CD4-positive, alpha-beta T cell (primary cell): ENCODE data around the gene FXR2. TPM values are rescaled to one million over a fixed set of nuclear protein-coding genes. Genes with fewer than 3 reads are reported as not detected.
"Not testable (repeated sequence)": the region's sequence is repeated elsewhere in the genome, so short reads cannot be mapped to it uniquely, and the experiment has no call there.

Source experiments
- ATAC-seq: fragments of 200-7000 bp; cut with Tn5 transposase; one replicate; pipeline ENCODE4 v1.10.0; 2022; ENCODE audit warnings: mild to moderate bottlenecking; ENCODE audit not compliant: poor library complexity
- CTCF ChIA-PET: fragments of 350-600 bp; sonication (Branson Sonifier 250); formaldehyde crosslinking; loops from one replicate; lab custom pipeline; 2021; ENCODE audit warnings: antibody characterized with exemption, inconsistent platforms; lab: Charles Lee
- POLR2A ChIA-PET: fragments of 350-600 bp; sonication (Branson Sonifier 250); formaldehyde crosslinking; loops from one replicate; lab custom pipeline; 2021; ENCODE audit warnings: antibody characterized with exemption, inconsistent platforms; lab: Charles Lee
- DNase-seq, 14 experiments: peaks; one replicate each; pipeline ENCODE4 v3.0.0-alpha.2; 2013 to 2020; ENCODE audit warnings: mixed read lengths in 2 of 14
- H3K27ac ChIP-seq, 2 donors: one replicate each; pipeline versions ENCODE4 v1.5.1 to v1.7.0; 2013; ENCODE audit warnings: low read length in 2 of 2, low read depth in 1 of 2, mild to moderate bottlenecking in 1 of 2
- H3K27me3 ChIP-seq, 2 experiments: 1 replicate in 1 of 2; 2 replicates in 1 of 2; pipeline versions ENCODE4 v1.6.1 to v1.7.0; 2013; ENCODE audit warnings: low read length in 2 of 2, control low read depth in 1 of 2, mild to moderate bottlenecking in 1 of 2, moderate library complexity in 1 of 2; ENCODE audit not compliant: insufficient read depth in 2 of 2, control insufficient read depth in 1 of 2
- H3K36me3 ChIP-seq: one replicate; pipeline ENCODE4 v1.6.1; 2013; ENCODE audit warnings: low read length, control low read depth; ENCODE audit not compliant: insufficient read depth
- H3K4me1 ChIP-seq: one replicate; pipeline ENCODE4 v1.6.1; 2013; ENCODE audit warnings: low read length, control low read depth; ENCODE audit not compliant: insufficient read depth
- H3K4me3 ChIP-seq: one replicate; pipeline ENCODE4 v1.5.1; 2013; ENCODE audit warnings: mild to moderate bottlenecking, low read length, moderate library complexity
- H3K9me3 ChIP-seq, 2 experiments: 1 replicate in 1 of 2; 2 replicates in 1 of 2; pipeline versions ENCODE4 v1.6.1 to v1.7.0; 2013; ENCODE audit warnings: low read length in 2 of 2, mild to moderate bottlenecking in 2 of 2, control low read depth in 1 of 2, moderate library complexity in 1 of 2; ENCODE audit not compliant: control insufficient read depth in 1 of 2, insufficient read depth in 1 of 2
- H3K27ac Mint-ChIP-seq: one replicate; pipeline ENCODE4 v1.8.0; 2020; ENCODE audit warnings: mixed read lengths
- H3K27me3 Mint-ChIP-seq: one replicate; pipeline ENCODE4 v1.8.0; 2021; ENCODE audit warnings: mixed read lengths
- H3K36me3 Mint-ChIP-seq: one replicate; pipeline ENCODE4 v1.8.0; 2021; ENCODE audit warnings: low read depth, mixed read lengths
- H3K4me1 Mint-ChIP-seq: one replicate; pipeline ENCODE4 v1.8.0; 2021; ENCODE audit warnings: low read depth, mixed read lengths
- H3K4me3 Mint-ChIP-seq: one replicate; pipeline ENCODE4 v1.8.0; 2020; ENCODE audit warnings: mild to moderate bottlenecking, mixed read lengths
- H3K9me3 Mint-ChIP-seq: one replicate; pipeline ENCODE4 v1.8.0; 2020; ENCODE audit warnings: mixed read lengths
- intact Hi-C, 2 experiments: fragments of 100-400 bp; cut with DNase I in 1 of 2; cut with micrococcal nuclease in 1 of 2; formaldehyde crosslinking; loops; one replicate each; pipeline versions ENCODE4 v1.15.1 to v1.9.0; 2023 to 2025; cut with DNase I, micrococcal nuclease
- total RNA-seq, 174 experiments: library from RNA in 2 of 174; stranded (reverse) in 2 of 174; gene quantifications; one replicate each; pipeline ENCODE4 v1.2.3 and lab custom pipeline; 2021 to 2026
- TF ChIP-seq, protein P1 (sequence below): fragments of 200-600 bp; IDR thresholded peaks from one replicate; pipeline ENCODE4 v1.8.0; 2022; ENCODE audit warnings: antibody characterized with exemption, mild to moderate bottlenecking

The FXR2 gene
- total RNA-seq, 2 experiments from 2014 or later, result 20.6 to 22.5 TPM

DNA sequence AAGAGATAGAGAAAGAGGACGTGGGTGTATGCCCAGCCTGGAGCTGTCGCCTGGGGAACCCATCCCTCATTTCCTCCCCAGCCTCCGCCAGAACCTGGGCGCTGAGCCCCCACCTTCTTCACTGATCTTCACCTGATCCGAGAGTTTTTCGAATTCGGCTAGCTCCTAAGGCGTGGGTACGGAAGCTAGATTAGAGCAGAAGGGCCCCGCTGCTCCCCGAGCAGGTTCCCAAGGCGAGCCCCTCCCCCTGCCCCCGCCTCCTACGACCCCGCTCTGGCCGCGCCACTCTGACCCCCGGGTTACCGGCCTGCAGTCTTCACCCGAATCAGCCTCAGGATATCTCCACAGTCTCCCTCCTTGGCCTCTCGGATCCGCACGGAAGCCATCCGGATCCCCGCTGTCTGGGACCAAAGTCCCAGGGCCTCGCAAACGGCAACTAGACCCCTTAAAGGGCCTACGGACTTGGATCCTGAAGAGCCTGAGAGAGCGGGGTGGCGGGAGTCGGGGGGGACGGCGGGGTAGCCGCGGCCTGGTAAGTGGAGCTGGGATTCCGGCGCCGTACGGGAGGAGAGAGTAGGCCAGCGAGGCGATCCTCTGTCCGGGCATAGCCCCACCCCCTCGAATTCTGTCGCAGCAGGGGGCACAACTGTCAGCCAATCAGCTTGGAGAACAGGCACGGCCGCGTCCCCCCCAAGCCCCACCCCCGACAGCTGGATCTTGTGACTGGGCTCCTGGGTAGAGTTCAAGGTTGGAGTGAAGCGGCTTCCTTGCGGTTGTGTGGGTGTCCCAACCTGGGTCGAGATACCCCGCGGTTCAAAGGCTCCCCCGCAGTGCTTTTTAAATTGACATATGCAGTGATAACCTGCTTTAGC is 12.8 kb upstream of the FXR2 start, which contains the start of gene SAT2:
SAT2 (minus strand) TSS at position 572 of the 872 bp plus-strand sequence; CDS start at position 386, 186 bp downstream.
- peak within 1 kb of the TSS; percentile 67 to 72 for H3K27ac ChIP-seq
- Mint-ChIP-seq H3K27me3 (no peaks in the 10 kb centered on the region), H3K4me3 (peak within 1 kb of the TSS; percentile 95), H3K4me1 (peaks cover 20% of the 10 kb centered on the region), H3K9me3 (no peaks in the 10 kb centered on the region), H3K36me3 (peaks cover 13% of the 10 kb centered on the region), H3K27ac (peak within 1 kb of the TSS; percentile 82)
- peak within 1 kb of the TSS; percentile 95 for H3K4me3 ChIP-seq
- TF ChIP-seq, protein P1, sequence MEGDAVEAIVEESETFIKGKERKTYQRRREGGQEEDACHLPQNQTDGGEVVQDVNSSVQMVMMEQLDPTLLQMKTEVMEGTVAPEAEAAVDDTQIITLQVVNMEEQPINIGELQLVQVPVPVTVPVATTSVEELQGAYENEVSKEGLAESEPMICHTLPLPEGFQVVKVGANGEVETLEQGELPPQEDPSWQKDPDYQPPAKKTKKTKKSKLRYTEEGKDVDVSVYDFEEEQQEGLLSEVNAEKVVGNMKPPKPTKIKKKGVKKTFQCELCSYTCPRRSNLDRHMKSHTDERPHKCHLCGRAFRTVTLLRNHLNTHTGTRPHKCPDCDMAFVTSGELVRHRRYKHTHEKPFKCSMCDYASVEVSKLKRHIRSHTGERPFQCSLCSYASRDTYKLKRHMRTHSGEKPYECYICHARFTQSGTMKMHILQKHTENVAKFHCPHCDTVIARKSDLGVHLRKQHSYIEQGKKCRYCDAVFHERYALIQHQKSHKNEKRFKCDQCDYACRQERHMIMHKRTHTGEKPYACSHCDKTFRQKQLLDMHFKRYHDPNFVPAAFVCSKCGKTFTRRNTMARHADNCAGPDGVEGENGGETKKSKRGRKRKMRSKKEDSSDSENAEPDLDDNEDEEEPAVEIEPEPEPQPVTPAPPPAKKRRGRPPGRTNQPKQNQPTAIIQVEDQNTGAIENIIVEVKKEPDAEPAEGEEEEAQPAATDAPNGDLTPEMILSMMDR, result no peak
- POLR2A ChIA-PET, result interaction anchor here (0.6 to 3.5 kb wide), 26 partner anchors 8 to 592 kb away, joined by 3 to 119 read pairs (median 4); partner anchors contain the start of genes ACAP1, ATP1B2, CTDNEP1 and FXR2
- H3K36me3 ChIP-seq, result no peaks in the 10 kb centered on the region
- CTCF ChIA-PET, result interaction anchor here (0.6 to 1.9 kb wide), 6 partner anchors 10 to 363 kb away, joined by 3 to 16 read pairs (median 4); partner anchors contain the start of genes FXR2, MPDU1 and TP53
- ATAC-seq, result peak; percentile 84
- intact Hi-C loops, result no loop called here
- peak; percentile 66 to 93 (median 81) for DNase-seq
- H3K9me3 ChIP-seq, result no peaks in the 10 kb centered on the region
- H3K27me3 ChIP-seq, result no peaks in the 10 kb centered on the region
- H3K4me1 ChIP-seq, result peaks cover 21% of the 10 kb centered on the region

DNA sequence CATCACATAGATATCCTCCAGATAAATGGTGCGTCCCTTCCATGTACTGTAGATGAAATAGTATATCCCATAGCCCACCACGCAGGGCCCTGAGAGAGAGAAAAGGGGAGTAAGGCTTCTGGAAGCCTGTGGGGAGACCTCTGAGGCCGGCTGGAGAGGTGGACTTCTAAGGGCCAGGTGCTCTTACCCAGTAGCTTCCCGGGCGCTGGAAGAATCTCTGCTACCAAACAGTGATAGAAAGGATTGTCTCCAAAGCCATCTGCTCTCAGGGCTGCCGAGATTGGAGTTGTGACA is 12.2 kb upstream of the FXR2 start:
- no peak for ATAC-seq
- no peaks in the 10 kb centered on the region for H3K27me3 ChIP-seq
- H3K4me1 Mint-ChIP-seq, result peaks cover 20% of the 10 kb centered on the region
- peak overlapping the region in 1 of 2 donors; percentile 67 for H3K27ac ChIP-seq
- peak overlapping the region; percentile 82 for H3K27ac Mint-ChIP-seq
- intact Hi-C loops, result no loop called here
- H3K9me3 Mint-ChIP-seq, result no peaks in the 10 kb centered on the region
- H3K4me1 ChIP-seq, result peaks cover 21% of the 10 kb centered on the region
- peaks cover 13% of the 10 kb centered on the region for H3K36me3 Mint-ChIP-seq
- H3K4me3 Mint-ChIP-seq, result peak overlapping the region; percentile 95
- TF ChIP-seq, protein P1, result no peak
- H3K4me3 ChIP-seq, result peak overlapping the region; percentile 95
- no peaks in the 10 kb centered on the region for H3K36me3 ChIP-seq
- CTCF ChIA-PET, result interaction anchor here (1.1 to 1.9 kb wide), 4 partner anchors 12 to 61 kb away, joined by 3 to 16 read pairs (median 8); partner anchors contain the start of genes FXR2, MPDU1 and TP53
- POLR2A ChIA-PET, result interaction anchor here (0.7 to 3.5 kb wide), 10 partner anchors 10 to 290 kb away, joined by 3 to 119 read pairs (median 6); partner anchors contain the start of genes ACAP1, ATP1B2, FXR2 and MPDU1
- no peaks in the 10 kb centered on the region for H3K27me3 Mint-ChIP-seq
- no peaks in the 10 kb centered on the region for H3K9me3 ChIP-seq
- no peak for DNase-seq

DNA sequence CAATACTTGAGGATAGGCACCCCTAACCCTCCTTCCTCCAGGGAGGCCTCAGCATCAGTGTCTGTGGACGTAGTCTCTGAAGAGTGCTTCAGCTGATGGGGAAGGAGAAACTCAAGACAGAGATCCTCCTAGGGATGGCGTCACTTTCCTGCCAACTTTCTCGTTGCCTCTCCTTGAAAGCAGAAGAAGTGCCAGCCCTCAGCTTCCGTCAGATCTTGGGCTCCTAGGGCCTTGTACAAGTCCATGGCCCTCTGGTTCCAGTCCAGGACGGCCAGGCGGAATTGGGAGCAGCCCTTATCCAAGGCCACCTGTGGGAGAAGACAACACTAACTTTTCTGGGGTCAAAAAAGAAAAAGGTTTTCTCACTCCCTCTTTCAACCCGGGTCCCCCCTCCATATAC is 11.6 kb upstream of the FXR2 start:
- Histone ChIP-seq H3K27me3 (no peaks in the 10 kb centered on the region), H3K4me3 (no peak overlapping the region), H3K36me3 (no peaks in the 10 kb centered on the region), H3K4me1 (peaks cover 21% of the 10 kb centered on the region), H3K9me3 (no peaks in the 10 kb centered on the region), H3K27ac (no peak overlapping the region)
- Mint-ChIP-seq H3K27me3 (no peaks in the 10 kb centered on the region), H3K9me3 (no peaks in the 10 kb centered on the region), H3K4me1 (peaks cover 20% of the 10 kb centered on the region), H3K27ac (peak overlapping the region; percentile 82), H3K36me3 (peaks cover 13% of the 10 kb centered on the region), H3K4me3 (peak overlapping the region; percentile 95)
- DNase-seq (peak in 2 of 14 experiments; percentile 43), ATAC-seq (no peak)
- POLR2A ChIA-PET, result interaction anchor here (1.7 to 3.5 kb wide), 5 partner anchors 12 to 231 kb away, joined by 5 to 119 read pairs (median 22); partner anchors contain the start of genes ATP1B2, FXR2, MPDU1 and NAA38
- intact Hi-C loops, result no loop called here
- TF ChIP-seq, protein P1, result no peak
- CTCF ChIA-PET, result interaction anchor here (0.7 to 1.1 kb wide), 2 partner anchors 43 to 574 kb away, joined by 3 read pairs; partner anchors contain the start of gene MPDU1

DNA sequence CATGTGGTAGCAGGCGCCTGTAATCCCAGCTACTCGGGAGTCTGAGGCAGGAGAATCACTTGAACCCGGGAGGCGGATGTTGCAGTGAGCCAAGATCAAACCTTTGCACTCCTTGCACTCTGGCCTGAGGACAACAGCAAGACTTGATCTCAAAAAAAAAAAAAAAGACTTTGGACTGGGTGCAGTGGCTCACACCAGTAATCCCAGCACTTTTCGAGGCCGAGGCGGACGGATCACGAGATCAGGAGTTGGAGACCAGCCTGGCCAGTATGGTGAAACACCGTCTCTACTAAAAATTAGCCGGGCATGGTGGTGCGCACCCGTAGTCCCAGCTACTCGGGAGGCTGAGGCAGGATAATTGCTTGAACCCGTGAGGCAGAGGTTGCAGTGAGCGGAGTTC is 11.1 kb upstream of the FXR2 start:
- intact Hi-C loops, H3K27me3 Mint-ChIP-seq, H3K27ac Mint-ChIP-seq, ATAC-seq, DNase-seq, H3K36me3 ChIP-seq, H3K9me3 ChIP-seq, H3K9me3 Mint-ChIP-seq, H3K27me3 ChIP-seq, H3K4me3 Mint-ChIP-seq, H3K27ac ChIP-seq, H3K4me3 ChIP-seq: not testable (repeated sequence)
- Mint-ChIP-seq H3K4me1 (peaks cover 20% of the 10 kb centered on the region), H3K36me3 (peaks cover 13% of the 10 kb centered on the region)
- peaks cover 21% of the 10 kb centered on the region for H3K4me1 ChIP-seq
- ChIA-PET POLR2A (interaction anchor here (3.5 kb wide), 1 partner anchor 61 kb away, joined by 119 read pairs; the partner anchor contains the start of genes TP53 and WRAP53), CTCF (interaction anchor here (0.7 to 0.9 kb wide), 2 partner anchors 65 to 573 kb away, joined by 3 to 4 read pairs; no protein-coding TSS in a partner anchor)
